ENCODE results near the gene MPPED2. TPM values are rescaled to one million over a fixed set of nuclear protein-coding genes. Genes with fewer than 3 reads are reported as not detected.

MPPED2 gene
- 0.23 TPM for total RNA-seq (2013)
- polyA plus RNA-seq = under 1 TPM; 0.29 to 0.59 (median 0.52) TPM
- polyA minus RNA-seq = not detected in 2 replicates
- 0 to 1.7 (median 0.10) reads per million in 11 experiments for total RNA-seq

GRCh38 chr11:30586251-30587144 is at the start of gene MPPED2:
MPPED2 (minus strand) TSS chr11:30586353; CDS start chr11:30580373, 5,980 bp downstream.
- H3K27me3 ChIP-seq (ENCODE audit: control insufficient read depth in 2 of 2, insufficient read depth in 2 of 2, low read length in 2 of 2) = peaks cover 34 to 73% of the 10 kb centered on the region in 2 donors
- WGBS (ENCODE audit: insufficient coverage) = under 1% methylated on average over 41 of the region's 49 CpGs
- Mint-ChIP-seq H3K27me3 (ENCODE audit: low read depth in 3 of 3) (peaks cover 44 to 77% (median 48%) of the 10 kb centered on the region in 3 donors), H3K27ac (no peak within 1 kb of the TSS), H3K4me3 (peak within 1 kb of the TSS; percentile 73 to 92), H3K36me3 (no peaks in the 10 kb centered on the region), H3K4me1 (peaks cover 14% of the 10 kb centered on the region), H3K9me3 (peaks cover 0 to 9% (median 4%) of the 10 kb centered on the region in 7 donors)
- H3K79me2 ChIP-seq (ENCODE audit: insufficient read depth, low read length) = no peaks in the 10 kb centered on the region
- peak within 1 kb of the TSS; percentile 83 for H2AFZ ChIP-seq (ENCODE audit: insufficient read depth, low read depth, low read length, poor library complexity, severe bottlenecking)
- no peak within 1 kb of the TSS for H3K27ac ChIP-seq (ENCODE audit: low read depth in 1 of 2, low read length in 2 of 2)
- H3K9me3 ChIP-seq (replicated peaks in 1 of 2; ENCODE audit: control insufficient read depth in 1 of 2, insufficient read depth in 1 of 2, low read length in 2 of 2) = no peaks in the 10 kb centered on the region
- H3K4me3 ChIP-seq (replicated peaks in 1 of 3; ENCODE audit: low read depth in 2 of 3, low read length in 3 of 3) = peak within 1 kb of the TSS; percentile 41 to 81 (median 45)
- no peaks in the 10 kb centered on the region for H3K36me3 ChIP-seq (replicated peaks in 1 of 2; ENCODE audit: control insufficient read depth in 1 of 2, insufficient read depth in 2 of 2, low read length in 2 of 2)
- peak; percentile 2 to 12 (median 12) for DNase-seq
- intact Hi-C loops (cut with micrococcal nuclease) = no loop called here
- peak; percentile 43 for TF ChIP-seq CTCF (IDR thresholded peaks at IDR 0.05)
- peak within 1 kb of the TSS; percentile 64 for H3K9ac ChIP-seq (ENCODE audit: insufficient read depth, low read length, poor library complexity, severe bottlenecking)
- peaks cover 17 to 28% of the 10 kb centered on the region in 2 donors for H3K4me1 ChIP-seq (ENCODE audit: control insufficient read depth in 1 of 2, insufficient read depth in 2 of 2, low read length in 2 of 2)
- H4K20me1 ChIP-seq (ENCODE audit: insufficient read depth, low read length) = no peaks in the 10 kb centered on the region
- peak within 1 kb of the TSS; percentile 91 for H3K4me2 ChIP-seq (replicated peaks; ENCODE audit: extremely low read depth, low read length, poor library complexity, severe bottlenecking)

- intact Hi-C loops (cut with micrococcal nuclease) = no loop called here
- Histone ChIP-seq H3K4me1 (ENCODE audit: control insufficient read depth in 1 of 2, insufficient read depth in 2 of 2, low read length in 2 of 2) (no peaks in the 10 kb centered on the region), H3K27me3 (ENCODE audit: control insufficient read depth in 2 of 2, insufficient read depth in 2 of 2, low read length in 2 of 2) (no peaks in the 10 kb centered on the region), H3K79me2 (ENCODE audit: insufficient read depth, low read length) (no peaks in the 10 kb centered on the region), H2AFZ (ENCODE audit: insufficient read depth, low read depth, low read length, poor library complexity, severe bottlenecking) (no peak overlapping the region), H3K36me3 (replicated peaks in 1 of 2; ENCODE audit: control insufficient read depth in 1 of 2, insufficient read depth in 2 of 2, low read length in 2 of 2) (no peaks in the 10 kb centered on the region), H3K9ac (ENCODE audit: insufficient read depth, low read length, poor library complexity, severe bottlenecking) (no peak overlapping the region), H3K27ac (ENCODE audit: low read depth in 1 of 2, low read length in 2 of 2) (no peak overlapping the region), H3K4me2 (replicated peaks; ENCODE audit: extremely low read depth, low read length, poor library complexity, severe bottlenecking) (no peak overlapping the region), H3K9me3 (replicated peaks in 1 of 2; ENCODE audit: control insufficient read depth in 1 of 2, insufficient read depth in 1 of 2, low read length in 2 of 2) (no peaks in the 10 kb centered on the region), H4K20me1 (ENCODE audit: insufficient read depth, low read length) (no peaks in the 10 kb centered on the region), H3K4me3 (replicated peaks in 1 of 3; ENCODE audit: low read depth in 2 of 3, low read length in 3 of 3) (no peak overlapping the region)
- H3K4me3 Mint-ChIP-seq = no peak overlapping the region
- H3K27me3 Mint-ChIP-seq (ENCODE audit: low read depth in 3 of 3) = no peaks in the 10 kb centered on the region
- peaks cover 0 to 7% (median 2%) of the 10 kb centered on the region in 7 donors for H3K9me3 Mint-ChIP-seq
- H3K4me1 Mint-ChIP-seq = no peaks in the 10 kb centered on the region
- DNase-seq = no peak
- no peaks in the 10 kb centered on the region for H3K36me3 Mint-ChIP-seq
- TF ChIP-seq CTCF (IDR thresholded peaks at IDR 0.05) = no peak
- 65% methylated on average over 12 of the region's 13 CpGs for WGBS (ENCODE audit: insufficient coverage)
- no peak overlapping the region for H3K27ac Mint-ChIP-seq
Observed at GRCh38 chr11:30635401-30635989, 49.3 kb upstream of the MPPED2 start.

Measured in CD14-positive monocyte (primary cell).